GM23248 (cell line): ENCODE measurements around the gene PNMA6F. TPM values are rescaled to one million over a fixed set of nuclear protein-coding genes. Genes with fewer than 3 reads are reported as not detected.

ENCODE experiments used
- DNase-seq: peaks from one replicate; pipeline ENCODE4 v3.0.0-alpha.2; 2015
- H2AFZ ChIP-seq: fragments of 200-600 bp; sonication (generic); 2 replicates; pipeline ENCODE4 v1.6.1; 2016; ENCODE audit warnings: antibody characterized with exemption
- H3F3A ChIP-seq: fragments of 200-600 bp; sonication (generic); 2 replicates; pipeline ENCODE4 v1.6.1; 2016; ENCODE audit warnings: mild to moderate bottlenecking, antibody characterized with exemption, mixed run types; ENCODE audit not compliant: insufficient read depth
- H3K27ac ChIP-seq: fragments of 200-600 bp; sonication (generic); 2 replicates; pipeline ENCODE4 v1.5.1; 2016; ENCODE audit warnings: mild to moderate bottlenecking
- H3K27me3 ChIP-seq: fragments of 200-600 bp; sonication (generic); replicated peaks from 2 replicates; pipeline ENCODE4 v1.6.1; 2016; ENCODE audit warnings: mild to moderate bottlenecking; ENCODE audit not compliant: insufficient read depth
- H3K36me3 ChIP-seq: fragments of 200-600 bp; sonication (generic); 2 replicates; pipeline ENCODE4 v1.6.1; 2016; ENCODE audit warnings: low read depth, mild to moderate bottlenecking
- H3K4me1 ChIP-seq: fragments of 200-600 bp; sonication (generic); 2 replicates; pipeline ENCODE4 v1.6.1; 2016; ENCODE audit warnings: mild to moderate bottlenecking; ENCODE audit not compliant: insufficient read depth
- H3K4me2 ChIP-seq: fragments of 200-600 bp; sonication (generic); one replicate; pipeline ENCODE4 v1.6.1; 2016; ENCODE audit warnings: mild to moderate bottlenecking; ENCODE audit not compliant: unreplicated experiment
- H3K4me3 ChIP-seq: fragments of 200-600 bp; sonication (generic); 2 replicates; pipeline ENCODE4 v1.5.1; 2016; ENCODE audit warnings: mild to moderate bottlenecking
- H3K79me2 ChIP-seq: fragments of 200-600 bp; sonication (generic); 2 replicates; pipeline ENCODE4 v1.6.1; 2016; ENCODE audit warnings: mild to moderate bottlenecking; ENCODE audit not compliant: insufficient read depth
- H3K9ac ChIP-seq: fragments of 200-600 bp; sonication (generic); 2 replicates; pipeline ENCODE4 v1.6.1; 2016; ENCODE audit warnings: mild to moderate bottlenecking
- H3K9me2 ChIP-seq: fragments of 200-600 bp; sonication (generic); 2 replicates; pipeline ENCODE4 v1.6.1; 2016; ENCODE audit warnings: mixed run types, mild to moderate bottlenecking, moderate library complexity; ENCODE audit not compliant: insufficient read depth
- H3K9me3 ChIP-seq: fragments of 200-600 bp; sonication (generic); one replicate; pipeline ENCODE4 v1.6.1; 2017; ENCODE audit warnings: low read depth
- H4K20me1 ChIP-seq: fragments of 200-600 bp; sonication (generic); 2 replicates; pipeline ENCODE4 v1.6.0; 2016; ENCODE audit not compliant: insufficient read depth
- EZH2 ChIP-seq: fragments of 200-600 bp; sonication (generic); IDR thresholded peaks from 2 replicates; pipeline ENCODE4 v1.6.1; 2018; ENCODE audit warnings: antibody characterized with exemption, mild to moderate bottlenecking; ENCODE audit not compliant: insufficient read depth, poor library complexity, severe bottlenecking
- EZH2phosphoT487 ChIP-seq: fragments of 200-600 bp; sonication (generic); IDR thresholded peaks from 2 replicates; pipeline ENCODE4 v1.6.1; 2018; ENCODE audit warnings: antibody characterized with exemption, moderate library complexity, mild to moderate bottlenecking, low read depth; ENCODE audit not compliant: insufficient read depth
- WGBS, 2 experiments: methylation state at CpG; one replicate each; pipeline ENCODE4 v1.1.6; 2015 to 2017; ENCODE audit warnings: low lambda C conversion rate in 2 of 2, low coverage in 1 of 2; ENCODE audit errors: missing lambda C conversion rate in 2 of 2; 5-methylcytosine and 5-hydroxymethylcytosine counted together
- in situ Hi-C: fragments of 300-500 bp; cut with MboI; formaldehyde crosslinking; loops from 2 replicates; pipeline ENCODE4 v1.15.0; 2020
- polyA plus RNA-seq: library from polyadenylated mRNA; unstranded; fragments of >200 nt; fragmentation: Nextera tagmentation; extraction: Ambion mirVana; gene quantifications from 2 replicates; pipeline ENCODE4 v1.2.1, GENCODE V29; 2016
- total RNA-seq: library from RNA; depleted of rRNA; stranded (reverse); fragments of >200 nt; shearing (Covaris generic); gene quantifications from 2 replicates; pipeline ENCODE4 v1.2.3, GENCODE V29; 2014

The PNMA6F gene
- total and polyA plus RNA-seq, 2 experiments from 2014 or later: not detected

DNA sequence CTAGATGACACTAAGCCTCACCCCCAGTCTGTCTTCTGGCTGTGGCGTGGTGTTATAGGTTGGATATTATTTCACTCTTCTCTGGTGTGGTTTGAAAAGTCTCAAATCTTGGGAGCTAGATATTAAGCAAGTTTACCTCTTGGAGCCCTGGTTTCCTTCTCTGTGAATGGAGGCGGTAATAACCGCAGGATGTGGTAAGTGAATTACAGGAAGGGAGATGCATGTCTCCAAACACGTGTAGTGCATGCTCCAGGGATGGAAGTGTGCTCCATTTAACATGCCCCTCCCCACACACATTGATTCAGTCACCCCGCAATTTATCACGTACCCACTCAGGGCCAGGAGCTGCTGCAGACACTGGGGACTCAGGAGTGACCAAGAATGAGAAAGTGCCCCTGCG, 17.3 kb upstream of the PNMA6F start:
- TF ChIP-seq EZH2phosphoT487: no peak
- TF ChIP-seq EZH2: no peak
- Histone ChIP-seq H3K27me3 (no peaks in the 10 kb centered on the region), H3K4me2 (no peak overlapping the region), H3K27ac (no peak overlapping the region), H3K9ac (no peak overlapping the region), H3F3A (no peaks in the 10 kb centered on the region), H3K9me2 (no peaks in the 10 kb centered on the region), H3K36me3 (no peaks in the 10 kb centered on the region), H2AFZ (no peak overlapping the region), H3K79me2 (peaks cover 90% of the 10 kb centered on the region), H3K9me3 (no peaks in the 10 kb centered on the region), H3K4me1 (peaks cover 12% of the 10 kb centered on the region; the same call in 1 of the 2 replicates), H3K4me3 (no peak overlapping the region), H4K20me1 (no peaks in the 10 kb centered on the region)
- no peak for DNase-seq
- in situ Hi-C loops: no loop called here
- 95 to 100% methylated on average over 5 to 7 of the region's 7 CpGs for WGBS, 2 experiments

DNA sequence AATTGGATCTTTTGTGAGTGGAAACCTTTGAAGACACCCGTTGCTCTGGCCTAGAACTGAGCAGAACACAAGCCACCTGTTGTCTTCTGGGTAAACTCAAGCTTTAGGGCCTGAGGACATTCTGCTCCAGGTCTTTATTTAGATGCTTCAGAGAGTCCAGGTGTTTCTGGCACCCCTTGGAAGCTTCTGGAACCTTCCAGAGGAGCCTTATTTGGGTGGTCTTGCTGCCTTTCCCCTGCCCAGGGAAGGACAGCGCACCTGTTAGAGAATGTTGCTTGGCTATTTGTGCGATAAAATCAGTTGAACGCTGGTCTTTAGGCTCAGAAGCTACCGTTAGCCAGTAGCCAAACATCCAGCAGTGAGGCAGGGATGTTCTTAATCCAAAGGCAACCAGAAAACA, 15.4 kb upstream of the PNMA6F start:
- H3K27me3 ChIP-seq: no peaks in the 10 kb centered on the region
- TF ChIP-seq EZH2 (no peak), EZH2phosphoT487 (no peak)
- H4K20me1 ChIP-seq: no peaks in the 10 kb centered on the region
- in situ Hi-C loops: no loop called here
- peaks cover 3% of the 10 kb centered on the region; the same call in 1 of the 2 replicates for H3F3A ChIP-seq
- no peak overlapping the region for H2AFZ ChIP-seq
- H3K9me3 ChIP-seq: no peaks in the 10 kb centered on the region
- H3K9me2 ChIP-seq: no peaks in the 10 kb centered on the region
- H3K27ac ChIP-seq: no peak overlapping the region
- no peak for DNase-seq
- H3K36me3 ChIP-seq: no peaks in the 10 kb centered on the region
- H3K4me2 ChIP-seq: no peak overlapping the region
- H3K4me1 ChIP-seq: peaks cover 5% of the 10 kb centered on the region; the same call in 1 of the 2 replicates
- no peak overlapping the region for H3K4me3 ChIP-seq
- H3K79me2 ChIP-seq: peaks cover 72% of the 10 kb centered on the region
- H3K9ac ChIP-seq: no peak overlapping the region
- 90 to 92% methylated on average over 5 of the region's 5 CpGs for WGBS, 2 experiments

- no peak overlapping the region for H3K27ac ChIP-seq
- H3K9me2 ChIP-seq: no peaks in the 10 kb centered on the region
- peaks cover 65% of the 10 kb centered on the region for H3K79me2 ChIP-seq
- H3K36me3 ChIP-seq: no peaks in the 10 kb centered on the region
- no peak overlapping the region for H3K4me2 ChIP-seq
- WGBS, 2 experiments: 80 to 85% methylated on average over 4 to 10 of the region's 11 CpGs
- no peak overlapping the region for H2AFZ ChIP-seq
- DNase-seq: peak; percentile 34
- H3K9ac ChIP-seq: no peak overlapping the region
- H4K20me1 ChIP-seq: no peaks in the 10 kb centered on the region
- no peak overlapping the region for H3K4me3 ChIP-seq
- H3K9me3 ChIP-seq: no peaks in the 10 kb centered on the region
- peaks cover 3% of the 10 kb centered on the region; the same call in 1 of the 2 replicates for H3F3A ChIP-seq
- no peaks in the 10 kb centered on the region for H3K27me3 ChIP-seq
- in situ Hi-C loops: no loop called here
- TF ChIP-seq EZH2phosphoT487 (no peak), EZH2 (no peak)
- H3K4me1 ChIP-seq: no peaks in the 10 kb centered on the region
These were observed 14.7 kb upstream of the PNMA6F start for GRCh38 chrX:153336121-153336894.

DNA sequence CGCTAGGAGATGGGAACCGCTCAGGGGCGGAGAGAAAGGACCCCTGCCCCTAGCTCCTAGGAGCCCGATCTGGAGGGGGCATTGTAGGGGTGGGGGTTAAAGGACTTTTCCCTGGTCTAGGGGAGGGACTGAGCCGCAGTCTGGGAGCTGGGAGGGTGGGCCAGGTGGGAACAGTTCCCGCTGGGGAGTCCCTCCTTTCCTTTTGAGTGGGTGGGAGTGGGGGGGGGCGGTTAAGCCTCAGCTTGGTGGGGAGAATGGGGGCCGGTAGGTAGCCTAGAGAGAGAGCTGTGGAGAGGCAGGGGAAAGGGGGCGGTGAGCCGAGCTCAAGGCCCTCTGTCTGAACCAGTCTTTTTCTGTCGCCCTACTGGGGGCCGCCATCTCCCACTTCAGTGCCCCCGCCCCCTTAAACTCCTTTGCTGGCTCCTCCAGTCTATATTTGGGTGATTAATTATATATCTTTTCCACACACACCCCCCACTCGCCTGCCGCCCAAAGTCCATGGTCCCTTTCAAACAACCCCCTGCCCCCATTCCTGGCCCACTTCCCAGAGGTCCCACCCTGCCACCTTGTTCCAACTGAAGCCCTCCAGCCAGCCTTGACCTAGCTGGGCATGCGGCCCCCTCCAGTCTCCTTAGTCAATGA, 13.2 kb upstream of the PNMA6F start:
- no peaks in the 10 kb centered on the region for H3K27me3 ChIP-seq
- H3K79me2 ChIP-seq: peaks cover 52% of the 10 kb centered on the region
- TF ChIP-seq EZH2 (no peak), EZH2phosphoT487 (no peak)
- H3K9ac ChIP-seq: peak overlapping the region; percentile 99
- peak; percentile 14 for DNase-seq
- peak overlapping the region; percentile 81 for H3K4me3 ChIP-seq
- peaks cover 3% of the 10 kb centered on the region; the same call in 1 of the 2 replicates for H3F3A ChIP-seq
- in situ Hi-C loops: no loop called here
- H2AFZ ChIP-seq: no peak overlapping the region
- no peaks in the 10 kb centered on the region for H3K36me3 ChIP-seq
- H3K27ac ChIP-seq: peak overlapping the region; percentile 83
- H3K4me1 ChIP-seq: no peaks in the 10 kb centered on the region
- H3K4me2 ChIP-seq: peak overlapping the region; percentile 68
- no peaks in the 10 kb centered on the region for H4K20me1 ChIP-seq
- no peaks in the 10 kb centered on the region for H3K9me2 ChIP-seq
- no peaks in the 10 kb centered on the region for H3K9me3 ChIP-seq
- WGBS, 2 experiments: 6 to 15% methylated on average over 5 to 14 of the region's 16 CpGs
